GM19023 (cell line): ENCODE measurements around the gene YIPF2.
"Not testable (repeated sequence)": the region's sequence is repeated elsewhere in the genome, so short reads cannot be mapped to it uniquely, and the experiment has no call there.

ENCODE experiments used
- ATAC-seq: cut with Tn5 transposase; IDR thresholded peaks from one replicate; pipeline ENCODE4 v1.9.1; 2021; ENCODE audit warnings: mild to moderate bottlenecking, moderate library complexity; ENCODE audit not compliant: unreplicated experiment

Gene YIPF2

DNA sequence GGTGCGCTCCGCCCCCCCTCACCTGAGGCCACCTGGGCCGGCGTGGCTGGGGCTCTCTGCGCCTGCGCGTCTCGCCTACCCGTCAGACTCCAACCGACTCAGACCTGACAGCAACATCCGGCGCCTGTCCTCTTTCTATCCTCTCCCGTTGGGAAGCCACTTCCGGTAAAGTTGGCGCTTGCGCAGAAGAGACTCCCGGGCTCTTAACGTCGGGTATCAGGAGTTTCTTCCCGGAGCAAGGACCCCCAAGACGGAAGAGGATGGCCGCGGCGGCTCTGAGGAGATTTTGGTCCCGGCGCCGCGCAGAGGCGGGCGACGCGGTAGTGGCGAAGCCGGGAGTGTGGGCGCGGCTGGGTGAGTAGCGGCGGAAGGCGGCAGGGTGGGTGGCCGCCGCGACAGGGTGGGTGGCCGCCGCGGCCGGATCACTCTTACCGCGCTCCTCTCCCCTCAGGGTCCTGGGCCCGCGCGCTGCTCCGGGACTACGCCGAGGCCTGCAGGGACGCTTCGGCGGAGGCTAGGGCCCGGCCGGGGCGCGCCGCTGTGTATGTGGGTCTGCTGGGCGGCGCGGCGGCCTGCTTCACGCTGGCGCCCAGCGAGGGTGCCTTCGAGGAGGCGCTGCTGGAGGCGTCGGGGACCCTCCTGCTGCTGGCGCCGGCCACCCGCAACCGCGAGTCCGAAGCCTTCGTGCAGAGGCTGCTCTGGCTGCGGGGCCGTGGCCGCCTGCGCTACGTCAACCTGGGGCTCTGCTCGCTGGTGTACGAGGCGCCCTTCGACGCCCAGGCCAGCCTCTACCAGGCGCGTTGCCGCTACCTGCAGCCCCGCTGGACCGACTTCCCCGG, at the start of gene YIPF2, which contains the start of gene TIMM29:
YIPF2 (minus strand) TSS at position 77 of the 839 bp plus-strand sequence. CDS start 229 bp downstream, outside the sequence.
TIMM29 (plus strand) TSS at position 249 of the 839 bp plus-strand sequence; CDS start at position 261, 12 bp downstream.
- ATAC-seq = peak; percentile 72

DNA sequence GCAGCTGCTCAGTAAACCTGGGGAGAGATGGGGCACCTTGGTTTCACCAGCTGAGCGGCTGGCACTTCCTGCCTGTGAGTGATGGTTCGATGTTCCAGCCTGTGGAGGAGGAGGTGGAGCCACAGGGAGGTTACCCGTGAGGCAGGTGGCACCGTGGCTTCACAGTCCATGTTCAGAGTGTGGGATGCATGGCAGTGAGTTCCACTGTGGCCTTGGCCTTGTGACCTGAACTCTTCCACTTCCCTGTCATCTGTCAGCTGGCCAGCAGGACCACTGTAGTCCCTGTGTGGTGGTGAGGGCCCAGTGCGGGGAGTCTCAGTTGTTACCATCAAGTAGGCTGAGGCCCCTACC, 49.3 kb upstream of the YIPF2 start:
- ATAC-seq = no peak

DNA sequence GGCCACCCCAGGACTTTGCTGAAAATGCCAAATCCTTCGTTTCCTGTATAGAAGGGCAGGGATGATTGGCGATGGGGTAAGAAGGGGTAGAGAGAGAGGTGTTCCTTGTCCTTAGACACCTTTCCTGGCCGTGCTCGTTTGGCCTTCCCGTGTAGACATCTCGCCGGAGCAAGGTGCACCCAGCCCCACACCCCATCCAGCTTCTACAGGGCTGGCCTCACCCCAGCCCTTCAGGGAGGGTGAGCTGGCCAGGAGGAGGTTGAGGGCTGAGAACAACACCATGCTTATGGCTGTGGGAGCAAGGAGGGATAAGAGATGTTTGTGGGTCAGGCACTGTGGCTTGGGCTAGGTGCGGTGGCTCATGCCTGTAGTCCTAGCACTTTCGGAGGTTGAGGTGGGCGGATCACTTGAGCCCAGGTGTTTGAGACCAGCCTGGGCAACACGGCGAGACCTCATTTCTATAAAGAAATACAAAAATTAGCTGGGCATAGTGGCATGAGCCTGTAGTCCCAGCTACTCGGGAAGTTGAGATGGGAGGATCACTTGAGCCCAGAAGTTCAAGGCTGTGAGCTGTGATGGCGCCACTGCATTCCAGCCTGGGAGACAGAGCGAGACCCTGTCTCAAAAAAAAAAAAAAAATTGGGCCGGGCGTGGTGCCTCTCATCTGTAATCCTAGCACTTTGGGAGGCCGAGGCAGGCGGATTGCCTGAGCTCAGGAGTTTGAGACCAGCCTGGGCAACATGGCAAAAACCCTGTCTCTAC, 47.9 kb upstream of the YIPF2 start:
- ATAC-seq = no peak

DNA sequence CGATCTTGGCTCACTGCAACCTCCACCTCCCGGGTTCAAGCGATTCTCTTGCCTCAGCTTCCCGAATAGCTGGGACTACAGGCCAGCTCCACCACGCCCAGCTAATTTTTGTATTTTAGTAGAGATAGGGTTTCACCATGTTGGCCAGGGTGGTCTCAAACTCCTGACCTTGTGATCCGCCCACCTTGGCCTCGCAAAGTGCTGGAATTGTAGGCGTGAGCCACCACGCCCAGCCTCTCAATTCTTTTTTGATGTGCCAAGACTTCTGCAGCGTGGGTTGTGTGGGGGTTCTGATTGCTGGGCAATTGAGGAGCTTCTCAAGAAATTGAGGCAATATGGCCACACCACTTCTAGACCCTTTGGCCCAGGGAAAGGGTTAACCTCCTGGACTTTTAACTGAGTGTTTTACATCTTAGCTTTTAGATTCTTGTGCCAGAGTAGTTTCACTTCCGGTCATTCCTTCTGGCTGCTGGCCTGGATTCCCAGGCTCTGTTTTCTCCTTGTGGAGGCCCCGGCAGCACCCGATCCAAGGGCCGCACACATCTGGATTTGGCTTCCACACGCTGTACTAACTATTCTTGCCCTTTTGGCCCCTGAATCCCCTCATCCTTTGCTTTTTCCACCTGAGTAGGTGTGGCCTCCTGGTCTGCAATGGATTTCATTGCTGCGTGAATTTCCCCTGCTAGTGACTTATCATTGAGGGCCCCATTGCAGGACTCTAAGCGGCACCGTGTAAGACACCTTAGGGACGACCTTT, 47.1 kb upstream of the YIPF2 start:
- no peak for ATAC-seq

DNA sequence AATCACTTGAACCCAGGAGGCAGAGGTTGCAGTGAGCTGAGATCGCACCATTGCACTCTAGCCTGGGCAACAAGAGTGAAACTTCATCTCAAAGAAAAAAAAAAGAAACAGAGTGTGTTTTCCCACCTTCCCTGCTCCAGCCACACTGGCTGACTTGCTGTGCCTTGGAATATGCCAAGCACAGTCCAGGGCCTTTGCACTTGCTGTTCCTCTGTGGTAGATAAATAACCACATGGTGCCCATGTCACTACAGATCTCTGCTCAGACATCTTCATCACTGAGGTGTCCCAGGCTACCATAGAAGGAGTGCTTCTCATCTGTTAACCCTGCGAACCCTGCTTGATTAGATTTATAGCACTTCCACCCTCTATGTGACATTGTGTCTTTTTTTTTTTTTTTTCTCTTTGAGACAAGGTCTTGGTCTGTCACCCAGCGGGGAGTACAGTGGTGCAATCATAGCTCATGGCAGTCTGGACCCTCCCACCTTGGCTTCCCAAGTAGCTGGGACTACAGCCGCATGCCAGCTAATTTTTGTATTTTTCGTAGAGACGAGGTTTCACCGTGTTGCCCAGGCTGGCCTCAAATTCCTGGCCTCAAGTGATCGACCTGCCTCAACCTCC, 42.8 kb upstream of the YIPF2 start:
- no peak for ATAC-seq

DNA sequence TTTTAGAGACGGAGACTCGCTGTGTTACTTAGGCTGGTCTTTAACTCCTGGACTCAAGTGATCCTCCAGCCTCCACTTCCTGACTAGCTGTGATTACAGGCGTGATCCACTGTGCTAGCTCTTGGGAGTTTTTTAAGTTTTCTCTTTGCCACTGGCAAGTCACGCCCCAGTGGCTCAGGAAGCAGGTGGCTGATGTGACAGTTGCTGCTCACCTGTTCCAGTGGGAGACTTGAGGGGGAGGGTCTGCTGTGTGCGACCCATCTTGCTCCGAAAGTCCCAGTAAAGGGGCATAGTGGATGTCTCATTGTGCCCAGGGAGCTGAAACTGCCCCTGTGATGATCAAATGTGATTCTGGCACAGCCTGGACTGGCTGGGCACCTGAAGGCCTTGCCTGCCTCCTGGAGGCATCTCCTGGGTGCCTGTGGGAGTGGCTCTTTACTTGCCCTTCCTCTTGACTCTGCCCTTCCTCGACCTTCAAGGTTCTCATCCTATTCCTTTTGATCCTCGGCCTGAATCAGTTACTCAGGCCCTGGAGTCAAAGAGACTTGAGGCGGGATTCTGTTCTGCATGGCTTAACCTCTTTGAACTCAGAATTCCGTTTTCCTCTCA, 40.2 kb upstream of the YIPF2 start:
- ATAC-seq = no peak

DNA sequence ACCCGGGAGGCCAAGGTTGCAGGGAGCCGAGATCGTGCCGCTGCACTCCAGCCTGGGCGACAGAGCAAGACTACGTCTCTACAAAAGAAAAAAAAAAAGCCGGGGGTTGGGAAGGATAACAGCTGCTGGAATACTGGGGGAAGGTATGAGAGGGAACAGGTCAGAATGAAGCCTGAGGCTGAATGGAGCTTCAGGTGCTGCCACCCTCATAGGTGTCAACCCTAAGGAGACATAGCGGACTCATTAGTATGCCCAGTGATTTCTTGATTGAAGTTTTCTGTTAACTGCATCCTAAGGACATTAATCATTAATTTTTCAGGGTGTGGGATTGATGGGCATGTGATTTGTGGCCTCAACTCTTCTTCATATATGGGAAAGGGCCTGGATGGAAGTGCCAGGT, 38.4 kb upstream of the YIPF2 start:
- ATAC-seq = no peak

DNA sequence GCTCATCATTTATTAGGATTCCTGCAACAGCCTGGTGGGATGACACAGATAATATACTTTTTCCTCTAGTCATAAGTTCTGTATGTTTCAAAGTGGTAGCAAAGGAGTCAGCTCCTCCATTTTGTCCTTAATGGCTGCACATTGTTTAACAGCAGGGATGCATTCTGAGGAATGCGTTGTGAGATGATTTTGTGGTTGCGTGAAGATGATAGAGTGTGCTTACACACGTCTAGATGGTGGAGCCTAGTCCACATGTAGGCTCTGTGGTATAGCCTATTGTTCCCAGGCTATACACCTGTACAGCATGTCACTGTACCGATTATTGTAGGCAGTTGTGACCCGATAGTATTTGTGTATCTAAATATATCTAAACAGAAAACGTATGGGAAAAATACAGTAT, 37.0 kb upstream of the YIPF2 start:
- no peak for ATAC-seq

DNA sequence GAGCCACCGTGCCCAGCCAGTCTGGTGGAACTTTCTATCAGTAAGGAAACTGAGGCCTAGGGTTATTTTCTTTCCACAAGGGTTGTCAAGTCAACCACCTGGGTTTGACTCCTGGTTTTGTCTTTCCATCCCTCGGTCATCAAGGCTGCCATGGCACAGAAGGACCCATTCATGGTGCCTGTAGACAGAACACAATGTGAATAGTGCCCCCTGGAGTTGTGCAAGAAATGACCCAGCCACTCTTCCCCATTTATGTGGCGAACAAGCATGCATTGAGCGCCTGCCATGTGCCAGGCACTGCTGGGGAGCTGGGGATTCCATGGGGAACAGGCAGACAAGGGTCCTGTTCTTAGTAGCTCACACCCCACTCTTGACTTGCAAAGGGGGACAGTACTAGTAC, 36.5 kb upstream of the YIPF2 start:
- no peak for ATAC-seq

DNA sequence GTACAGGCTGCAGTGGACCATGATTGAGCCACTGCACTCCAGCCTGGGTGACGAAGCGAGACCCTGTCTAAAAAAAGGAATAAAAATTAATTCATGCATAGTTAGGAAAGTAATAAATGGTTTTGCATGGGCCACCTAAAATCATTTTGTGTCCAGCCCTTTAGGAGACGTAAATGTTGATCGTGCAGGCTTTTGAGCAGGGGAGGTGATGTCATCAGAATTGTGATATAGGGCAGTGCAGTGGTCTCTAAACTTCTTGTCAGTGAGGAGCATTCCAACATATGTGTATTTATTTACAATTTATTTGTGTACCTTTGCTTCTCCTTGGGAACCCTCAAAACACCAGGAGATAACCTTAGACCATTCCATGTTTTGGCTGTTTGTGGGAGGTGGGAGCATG, 35.4 kb upstream of the YIPF2 start:
- no peak for ATAC-seq

DNA sequence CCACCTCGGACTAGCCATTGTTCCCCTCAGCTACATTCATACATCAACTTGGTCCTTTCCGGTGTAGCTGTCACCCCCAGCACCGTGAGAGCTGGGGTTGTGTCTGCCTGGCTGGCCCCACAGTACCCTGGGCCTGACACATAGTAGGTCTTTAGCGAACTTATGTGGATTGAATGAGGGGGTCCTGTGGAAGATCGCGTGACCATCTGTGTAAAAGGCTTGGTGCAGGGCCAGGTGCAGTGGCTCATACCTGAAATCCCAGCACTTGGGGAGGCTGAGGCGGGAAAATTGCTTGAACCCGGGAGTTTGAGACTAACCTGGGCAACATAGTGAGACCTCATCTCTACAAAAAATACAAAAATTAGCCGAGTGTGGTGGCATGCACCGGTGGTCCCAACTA, 34.4 kb upstream of the YIPF2 start:
- ATAC-seq = no peak

DNA sequence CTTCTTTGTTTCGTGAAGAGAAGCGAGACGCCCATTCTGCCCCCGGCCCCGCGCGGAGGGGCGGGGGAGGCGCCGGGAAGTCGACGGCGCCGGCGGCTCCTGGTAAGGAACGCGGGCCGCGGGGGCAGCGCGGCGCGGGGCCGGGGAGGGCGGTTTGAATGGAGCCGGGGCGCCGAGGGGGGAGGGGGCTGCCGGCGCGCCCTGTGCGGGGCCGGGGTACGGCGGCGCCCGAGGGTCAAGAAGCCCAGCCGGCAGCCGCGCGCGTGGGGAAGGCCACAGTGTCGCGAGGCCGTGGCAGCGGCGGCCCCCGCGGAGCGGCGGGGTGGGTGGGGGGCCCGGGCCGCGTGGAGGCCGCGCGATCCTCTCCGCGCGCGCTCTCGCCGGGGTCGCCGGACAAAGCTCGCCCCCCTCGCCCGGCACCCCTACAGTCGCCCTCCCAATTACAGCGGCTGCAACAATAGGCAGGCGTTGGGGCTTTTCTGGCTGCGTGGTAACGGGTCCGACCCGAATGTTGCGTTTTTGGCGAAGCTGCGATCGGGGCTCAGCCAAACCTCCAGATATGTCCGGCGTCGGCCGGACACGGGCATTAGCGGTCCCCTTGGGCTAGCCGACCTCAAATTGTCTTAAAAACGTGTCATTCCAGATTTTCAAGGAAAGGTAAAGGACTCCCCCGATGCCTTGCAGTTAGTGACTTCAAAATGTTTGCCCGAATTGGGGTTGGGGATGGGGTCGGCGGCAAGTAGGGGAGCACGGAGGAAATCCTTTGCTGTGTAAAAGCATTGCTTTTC, 32.8 kb upstream of the YIPF2 start:
- ATAC-seq = peak; percentile 37

DNA sequence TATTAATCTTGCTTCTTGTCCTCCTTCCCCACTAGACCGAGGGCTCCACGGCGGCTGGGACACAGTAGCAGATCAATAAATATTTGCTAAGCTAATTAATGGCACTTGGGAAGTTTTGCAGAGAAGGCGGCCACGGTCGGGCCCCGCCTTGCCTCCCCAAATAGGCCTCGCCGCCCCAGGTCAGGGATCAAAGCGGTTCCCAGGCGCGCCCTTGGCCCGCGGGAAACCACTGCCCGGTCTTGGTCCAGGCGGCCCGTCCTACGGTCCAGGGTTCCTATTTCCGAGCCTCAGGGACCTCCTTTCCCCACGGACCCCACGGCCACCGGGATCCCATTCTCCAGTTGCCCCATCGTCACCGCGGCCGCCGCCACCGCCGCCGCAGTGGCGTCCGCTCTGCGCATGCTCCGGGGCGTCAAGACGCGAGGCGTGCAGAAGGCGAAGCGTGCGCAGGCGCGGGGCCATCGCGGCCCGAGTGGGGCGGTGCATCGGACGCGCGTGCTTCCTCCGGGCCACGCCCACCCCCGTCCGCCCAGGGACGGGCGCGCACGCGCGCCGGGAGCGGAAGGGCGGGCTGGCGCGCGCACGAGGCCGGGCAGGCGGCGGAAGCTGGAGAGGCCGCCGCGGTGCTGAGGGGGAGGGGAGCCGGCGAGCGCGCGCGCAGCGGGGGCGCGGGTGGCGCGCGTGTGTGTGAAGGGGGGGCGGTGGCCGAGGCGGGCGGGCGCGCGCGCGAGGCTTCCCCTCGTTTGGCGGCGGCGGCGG, 32.1 kb upstream of the YIPF2 start, which contains the start of gene SMARCA4:
SMARCA4 (plus strand) TSS at position 717 of the 759 bp plus-strand sequence. CDS start 23,122 bp downstream, outside the sequence.
- peak; percentile 80 for ATAC-seq

DNA sequence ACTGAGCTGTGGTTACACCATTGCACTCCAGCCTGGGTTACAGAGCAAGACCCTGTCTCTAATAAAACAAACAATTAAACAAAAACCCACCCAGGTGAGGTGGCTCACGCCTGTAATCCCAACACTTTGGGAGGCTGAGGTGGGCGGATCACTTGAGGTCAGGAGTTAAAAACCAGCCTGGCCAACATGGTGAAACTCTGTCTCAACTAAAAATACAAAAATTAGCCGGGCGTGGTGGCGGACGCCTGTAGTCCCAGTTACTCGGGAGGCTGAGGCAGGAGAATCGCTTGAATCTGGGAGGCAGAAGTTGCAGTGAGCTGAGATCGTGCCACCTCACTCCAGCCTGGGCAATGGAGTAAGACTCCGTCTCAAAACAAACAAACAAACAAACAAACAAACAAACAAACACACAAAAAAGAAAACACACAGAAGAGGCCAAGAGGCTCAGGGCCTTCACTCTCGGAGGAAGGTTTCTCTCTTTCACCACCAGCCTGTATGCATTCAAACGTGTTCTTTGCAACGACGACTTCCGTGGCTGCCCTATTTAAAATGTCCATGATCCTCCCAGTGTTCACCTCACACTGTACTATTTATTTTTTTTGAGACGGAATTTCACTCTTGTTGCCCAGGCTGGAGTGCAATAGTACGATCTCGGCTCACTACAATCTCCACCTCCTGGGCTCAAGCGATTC, 31.0 kb upstream of the YIPF2 start:
- ATAC-seq = not testable (repeated sequence)

DNA sequence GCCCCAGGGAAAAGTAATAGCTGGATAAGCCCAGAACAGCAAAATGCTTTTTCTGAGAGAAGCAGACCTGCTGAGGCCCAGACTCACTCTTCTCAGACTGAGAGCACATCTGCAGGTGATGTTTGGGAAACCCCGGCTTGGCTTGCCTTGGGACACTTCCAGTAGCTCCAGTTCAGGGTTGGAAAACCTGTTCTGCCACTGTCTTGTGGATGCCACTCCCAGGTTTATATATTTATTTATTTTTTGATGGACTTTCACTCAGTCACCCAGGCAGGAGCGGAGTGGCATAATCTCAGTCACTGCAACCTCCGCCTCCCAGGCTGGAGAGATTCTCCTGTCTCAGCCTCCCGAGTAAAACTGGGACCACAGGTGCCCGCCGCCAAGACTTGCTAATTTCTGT, 24.4 kb upstream of the YIPF2 start:
- ATAC-seq = no peak

DNA sequence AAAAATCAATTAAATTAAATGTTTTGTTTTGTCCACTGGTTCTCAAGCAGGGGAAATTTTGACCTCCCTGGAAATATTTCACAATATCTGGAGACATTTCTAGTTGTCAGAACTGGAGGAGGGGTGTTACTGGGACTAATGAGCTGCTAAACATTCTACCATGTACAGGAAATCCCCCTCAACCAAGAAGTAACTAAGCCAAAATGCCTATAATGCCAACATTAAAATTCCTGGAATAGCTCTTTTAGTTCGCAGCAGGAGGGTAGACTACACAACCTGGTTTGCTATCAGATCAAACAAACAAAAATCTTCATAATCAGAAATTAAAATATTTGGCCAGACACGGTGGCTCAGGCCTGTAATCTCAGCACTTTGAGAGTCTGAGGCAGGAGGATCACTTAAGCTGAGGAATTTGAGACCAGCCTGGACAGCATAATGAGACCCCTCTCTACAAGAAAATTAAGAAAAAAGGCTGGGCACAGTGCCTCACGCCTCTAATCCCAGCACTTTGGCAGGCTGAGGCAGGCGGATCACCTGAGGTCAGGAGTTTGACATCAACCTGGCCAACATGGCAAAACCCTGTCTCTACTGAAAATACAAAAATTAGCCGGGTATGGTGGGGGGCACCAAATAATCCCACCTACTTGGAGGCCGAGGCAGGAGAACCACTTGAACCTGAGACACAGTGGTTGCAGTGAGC, 18.7 kb upstream of the YIPF2 start:
- no peak for ATAC-seq

DNA sequence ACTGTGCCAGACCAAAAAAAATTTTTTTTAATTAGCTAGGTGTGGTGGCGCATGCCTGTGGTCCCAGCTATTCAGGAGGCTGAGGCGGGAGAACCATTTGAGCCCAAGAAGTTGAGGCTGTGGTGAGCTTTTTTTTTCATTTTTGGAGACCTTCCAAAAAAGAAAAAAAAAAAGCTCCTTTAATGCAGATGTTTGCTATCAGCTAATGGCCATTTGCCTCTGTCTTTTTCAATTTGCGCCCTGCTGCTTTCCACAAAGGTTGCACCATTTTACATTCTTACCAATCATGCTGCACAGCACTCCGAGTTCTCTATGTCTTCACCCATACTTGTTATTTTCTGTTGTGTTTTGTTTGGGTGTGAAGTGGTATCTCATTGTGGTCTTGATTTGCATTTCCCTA, 16.8 kb upstream of the YIPF2 start:
- ATAC-seq = no peak

DNA sequence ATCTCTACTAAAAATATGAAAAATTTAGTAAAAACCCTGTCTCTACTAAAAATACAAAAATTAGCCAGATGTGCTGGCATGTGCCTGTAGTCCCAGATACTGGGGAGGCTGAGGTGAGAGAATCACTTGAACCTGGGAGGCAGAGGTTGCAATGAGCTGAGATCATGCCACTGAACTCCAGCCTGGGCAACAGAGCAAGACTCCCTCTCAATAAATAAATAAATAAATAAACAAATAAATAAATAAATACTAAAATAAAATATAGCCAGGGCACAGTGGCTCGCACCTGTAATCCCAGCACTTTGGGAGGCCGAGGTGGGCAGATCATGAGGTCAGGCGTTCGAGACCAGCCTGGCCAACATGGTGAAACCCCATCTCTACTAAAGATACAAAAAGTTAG, 15.0 kb upstream of the YIPF2 start:
- ATAC-seq = not testable (repeated sequence)
